ENCODE data around the gene TMEM39A. TPM values are rescaled to one million over a fixed set of nuclear protein-coding genes. Genes with fewer than 3 reads are reported as not detected.
A peak's percentile ranks its signal among the peaks of the same experiment; 100 is the strongest.

TMEM39A gene
- 15.0 TPM for total RNA-seq
- long read RNA-seq, full-length matches to known transcripts, result 4 of 10 reads
- long read RNA-seq, partial matches to known transcripts, result 1 of 10 reads
- long read RNA-seq, other reads (novel, unspliced or antisense), result 5 of 10 reads

- DNase-seq (peak; percentile 100), ATAC-seq (ENCODE audit: poor library complexity) (peak; percentile 99)
- intact Hi-C loops (cut with DNase I), result no loop called here
These were observed at the start of gene TMEM39A for GRCh38 chr3:119463171-119464169. Gene TMEM39A (minus strand): TSS chr3:119463615. CDS start chr3:119462074, 1,541 bp downstream.

GRCh38 chr3:119510690-119511089 is 47.3 kb upstream of the TMEM39A start:
- no peak for DNase-seq
- intact Hi-C loops (cut with DNase I), result no loop called here
- no peak for ATAC-seq (ENCODE audit: poor library complexity)

GRCh38 chr3:119508172-119508845 is 44.9 kb upstream of the TMEM39A start:
- no peak for DNase-seq
- intact Hi-C loops (cut with DNase I), result no loop called here
- ATAC-seq (ENCODE audit: poor library complexity), result no peak

- intact Hi-C loops (cut with DNase I), result no loop called here
- ATAC-seq (ENCODE audit: poor library complexity), result no peak
- no peak for DNase-seq
These were observed 44.0 kb upstream of the TMEM39A start for GRCh38 chr3:119507404-119507803.

GRCh38 chr3:119506631-119507030 is 43.2 kb upstream of the TMEM39A start:
- ATAC-seq (ENCODE audit: poor library complexity) (no peak), DNase-seq (no peak)
- intact Hi-C loops (cut with DNase I), result no loop called here

GRCh38 chr3:119500901-119501300 is 37.5 kb upstream of the TMEM39A start:
- DNase-seq (no peak), ATAC-seq (ENCODE audit: poor library complexity) (no peak)
- intact Hi-C loops (cut with DNase I), result no loop called here

- ATAC-seq (ENCODE audit: poor library complexity) (no peak), DNase-seq (no peak)
- intact Hi-C loops (cut with DNase I), result no loop called here
These were observed 36.9 kb upstream of the TMEM39A start for GRCh38 chr3:119500265-119500664.

- intact Hi-C loops (cut with DNase I), result no loop called here
- ATAC-seq (ENCODE audit: poor library complexity) (peak; percentile 99), DNase-seq (peak; percentile 98)
These were observed 35.0 kb upstream of the TMEM39A start, which contains the start of gene TIMMDC1 for GRCh38 chr3:119498186-119499011. Gene TIMMDC1 (plus strand): TSS chr3:119498547. CDS start chr3:119498734, 187 bp downstream.

- ATAC-seq (ENCODE audit: poor library complexity), result peak; percentile 2
- DNase-seq, result no peak
- intact Hi-C loops (cut with DNase I), result no loop called here
These were observed 34.4 kb upstream of the TMEM39A start for GRCh38 chr3:119497820-119498185.

- intact Hi-C loops (cut with DNase I), result no loop called here
- DNase-seq, result no peak
- no peak for ATAC-seq (ENCODE audit: poor library complexity)
These were observed 31.2 kb upstream of the TMEM39A start for GRCh38 chr3:119494597-119494996.

GRCh38 chr3:119492810-119493209 is 29.4 kb upstream of the TMEM39A start:
- intact Hi-C loops (cut with DNase I), result no loop called here
- no peak for DNase-seq
- ATAC-seq (ENCODE audit: poor library complexity), result no peak

- DNase-seq, result no peak
- intact Hi-C loops (cut with DNase I), result no loop called here
- ATAC-seq (ENCODE audit: poor library complexity), result no peak
These were observed 28.7 kb upstream of the TMEM39A start for GRCh38 chr3:119492128-119492527.

GRCh38 chr3:119490153-119490552 is 26.7 kb upstream of the TMEM39A start:
- DNase-seq (no peak), ATAC-seq (ENCODE audit: poor library complexity) (no peak)
- intact Hi-C loops (cut with DNase I), result no loop called here

GRCh38 chr3:119485563-119485962 is 22.1 kb upstream of the TMEM39A start:
- peak; percentile 88 for ATAC-seq (ENCODE audit: poor library complexity)
- intact Hi-C loops (cut with DNase I), result no loop called here
- no peak for DNase-seq

- DNase-seq (no peak), ATAC-seq (ENCODE audit: poor library complexity) (no peak)
- intact Hi-C loops (cut with DNase I), result no loop called here
These were observed 19.7 kb upstream of the TMEM39A start for GRCh38 chr3:119483101-119483500.

- intact Hi-C loops (cut with DNase I), result no loop called here
- DNase-seq (no peak), ATAC-seq (ENCODE audit: poor library complexity) (no peak)
These were observed 17.7 kb upstream of the TMEM39A start for GRCh38 chr3:119481079-119481478.

GRCh38 chr3:119470866-119471265 is 7.5 kb upstream of the TMEM39A start:
- no peak for DNase-seq
- intact Hi-C loops (cut with DNase I), result no loop called here
- no peak for ATAC-seq (ENCODE audit: poor library complexity)

GRCh38 chr3:119469418-119470189 is 6.2 kb upstream of the TMEM39A start:
- peak; percentile 8 for ATAC-seq (ENCODE audit: poor library complexity)
- DNase-seq, result no peak
- intact Hi-C loops (cut with DNase I), result no loop called here

Data from Right ventricle myocardium superior (tissue), 1 donor.